ENCODE results near the gene LPCAT1.

Gene LPCAT1

DNA sequence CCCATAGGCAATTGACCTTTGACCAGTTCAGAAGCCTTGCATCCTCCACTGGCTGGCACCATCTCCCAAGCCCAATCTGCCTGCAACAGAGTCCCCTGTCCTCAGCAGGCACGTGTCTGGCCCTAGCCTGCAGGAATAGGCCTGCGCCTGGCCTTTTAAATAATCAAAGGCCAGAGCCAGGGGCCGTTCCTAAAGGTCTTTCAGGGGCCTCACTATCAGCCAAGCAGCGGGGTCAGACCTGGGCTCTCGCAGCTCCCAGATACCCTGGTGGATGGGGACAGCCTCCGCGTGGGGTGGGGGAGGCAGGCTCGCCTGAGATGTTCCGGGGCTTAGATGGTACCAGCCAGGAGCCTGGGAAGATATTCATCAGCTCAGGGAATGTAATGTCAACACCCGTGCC is 111.1 kb downstream of the LPCAT1 start:
- Histone ChIP-seq H3K27me3 (peaks cover 4% of the 10 kb centered on the region; the same call in 1 of the 2 replicates), H3K4me3 (ENCODE audit: low read depth, low read length) (no peak overlapping the region), H3K4me1 (no peaks in the 10 kb centered on the region), H3K36me3 (no peaks in the 10 kb centered on the region), H3K9me3 (no peaks in the 10 kb centered on the region)
- DNase-seq = no peak
- TF ChIP-seq, protein P1, sequence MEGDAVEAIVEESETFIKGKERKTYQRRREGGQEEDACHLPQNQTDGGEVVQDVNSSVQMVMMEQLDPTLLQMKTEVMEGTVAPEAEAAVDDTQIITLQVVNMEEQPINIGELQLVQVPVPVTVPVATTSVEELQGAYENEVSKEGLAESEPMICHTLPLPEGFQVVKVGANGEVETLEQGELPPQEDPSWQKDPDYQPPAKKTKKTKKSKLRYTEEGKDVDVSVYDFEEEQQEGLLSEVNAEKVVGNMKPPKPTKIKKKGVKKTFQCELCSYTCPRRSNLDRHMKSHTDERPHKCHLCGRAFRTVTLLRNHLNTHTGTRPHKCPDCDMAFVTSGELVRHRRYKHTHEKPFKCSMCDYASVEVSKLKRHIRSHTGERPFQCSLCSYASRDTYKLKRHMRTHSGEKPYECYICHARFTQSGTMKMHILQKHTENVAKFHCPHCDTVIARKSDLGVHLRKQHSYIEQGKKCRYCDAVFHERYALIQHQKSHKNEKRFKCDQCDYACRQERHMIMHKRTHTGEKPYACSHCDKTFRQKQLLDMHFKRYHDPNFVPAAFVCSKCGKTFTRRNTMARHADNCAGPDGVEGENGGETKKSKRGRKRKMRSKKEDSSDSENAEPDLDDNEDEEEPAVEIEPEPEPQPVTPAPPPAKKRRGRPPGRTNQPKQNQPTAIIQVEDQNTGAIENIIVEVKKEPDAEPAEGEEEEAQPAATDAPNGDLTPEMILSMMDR (IDR thresholded peaks at IDR 0.05; ENCODE audit: low read depth, low read length) = no peak

DNA sequence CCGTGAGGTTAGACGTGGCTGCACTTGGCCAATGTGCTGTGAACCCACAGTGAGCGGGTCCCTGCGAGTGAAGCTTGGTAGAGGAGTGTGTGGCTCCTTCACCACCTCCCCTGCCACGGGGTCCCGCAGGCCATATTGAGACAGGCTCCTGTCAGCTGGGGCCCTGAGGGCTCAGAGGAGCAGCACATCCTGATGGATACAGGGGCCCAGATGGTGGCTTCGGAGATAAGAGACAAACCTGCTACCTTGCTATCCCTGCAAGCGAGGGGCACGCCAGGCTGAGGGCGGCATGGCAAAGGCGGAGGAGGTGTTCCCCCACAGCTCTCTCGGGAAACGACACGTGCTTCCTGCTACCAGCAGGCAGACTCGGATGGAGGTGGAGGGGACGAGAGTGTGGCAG is 111.6 kb downstream of the LPCAT1 start:
- Histone ChIP-seq H3K27me3 (peaks cover 4% of the 10 kb centered on the region; the same call in 1 of the 2 replicates), H3K36me3 (no peaks in the 10 kb centered on the region), H3K4me1 (no peaks in the 10 kb centered on the region), H3K4me3 (ENCODE audit: low read depth, low read length) (no peak overlapping the region), H3K9me3 (no peaks in the 10 kb centered on the region)
- no peak for DNase-seq
- TF ChIP-seq, protein P1 (IDR thresholded peaks at IDR 0.05; ENCODE audit: low read depth, low read length) = no peak

Data from BE2C (cell line).